Spleen (tissue), 11 donors: ENCODE data around the gene ORMDL2. TPM values are rescaled to one million over a fixed set of nuclear protein-coding genes. Genes with fewer than 3 reads are reported as not detected.
A peak's percentile ranks its signal among the peaks of the same experiment; 100 is the strongest.
"Not testable (repeated sequence)": the region's sequence is repeated elsewhere in the genome, so short reads cannot be mapped to it uniquely, and the experiment has no call there.

ENCODE experiments used
- DNase-seq: peaks from one replicate; pipeline ENCODE4 v3.0.0-alpha.2; 2020
- H3K27ac ChIP-seq, 8 donors: fragments of 200-600 bp; sonication (generic) in 7 of 8; 1 replicate in 4 of 8; 2 replicates in 4 of 8; pipeline versions ENCODE4 v1.5.0 to v1.8.0; 2016 to 2021; ENCODE audit warnings: inconsistent platforms in 4 of 8, mild to moderate bottlenecking in 4 of 8, moderate library complexity in 1 of 8
- H3K27me3 ChIP-seq, 7 donors: fragments of 200-600 bp; sonication (generic) in 6 of 7; replicated peaks in 1 of 7; 1 replicate in 4 of 7; 2 replicates in 3 of 7; pipeline versions ENCODE4 v1.5.0 to v1.8.0; 2016 to 2021; ENCODE audit warnings: inconsistent platforms in 3 of 7, mild to moderate bottlenecking in 1 of 7
- H3K36me3 ChIP-seq, 6 donors: fragments of 200-600 bp; sonication (generic) in 5 of 6; 1 replicate in 4 of 6; 2 replicates in 2 of 6; pipeline versions ENCODE4 v1.5.0 to v1.8.0; 2016 to 2021; ENCODE audit warnings: inconsistent platforms in 2 of 6
- H3K4me1 ChIP-seq, 6 donors: fragments of 200-600 bp; sonication (generic) in 5 of 6; 1 replicate in 3 of 6; 2 replicates in 3 of 6; pipeline versions ENCODE4 v1.5.0 to v1.8.0; 2016 to 2021; ENCODE audit warnings: inconsistent platforms in 3 of 6
- H3K4me3 ChIP-seq, 8 donors: fragments of 200-600 bp; sonication (generic) in 7 of 8; 1 replicate in 4 of 8; 2 replicates in 4 of 8; pipeline versions ENCODE4 v1.5.0 to v1.8.0; 2016 to 2021; ENCODE audit warnings: inconsistent platforms in 4 of 8, mild to moderate bottlenecking in 4 of 8, moderate library complexity in 2 of 8
- H3K9me3 ChIP-seq, 8 donors: fragments of 200-600 bp; sonication (generic) in 7 of 8; 1 replicate in 4 of 8; 2 replicates in 4 of 8; pipeline versions ENCODE4 v1.5.0 to v1.8.0; 2016 to 2021; ENCODE audit warnings: inconsistent platforms in 4 of 8
- POLR2A ChIP-seq, 3 donors: fragments of 450-650 bp; IDR thresholded peaks; one replicate each; pipeline ENCODE4 v1.5.1; 2017; ENCODE audit warnings: antibody characterized with exemption in 3 of 3, mild to moderate bottlenecking in 1 of 3
- POLR2AphosphoS5 ChIP-seq, 3 donors: sonication (generic); formaldehyde crosslinking; IDR thresholded peaks; one replicate each; pipeline ENCODE4 v1.5.1; 2017; ENCODE audit warnings: antibody characterized with exemption in 3 of 3
- WGBS, 5 donors: extraction: QIAGEN DNeasy Blood & Tissue Kit in 3 of 5; methylation state at CpG; one replicate each; pipeline versions ENCODE4 v1.1.5 to v1.1.7; 2013 to 2018; 5-methylcytosine and 5-hydroxymethylcytosine counted together
- intact Hi-C: fragments of 100-400 bp; cut with DNase I; formaldehyde crosslinking; loops from one replicate; pipeline ENCODE4 v1.15.0; 2023; ENCODE audit warnings: low total_unique reads
- polyA plus RNA-seq, 3 donors: library from polyadenylated mRNA; stranded (reverse); fragments of 200-250 nt; gene quantifications; one replicate each; pipeline ENCODE4 v1.2.1, GENCODE V29; 2013
- total RNA-seq, 7 donors: library from RNA; depleted of rRNA in 3 of 7; stranded (reverse); fragments of >200 nt in 3 of 7; fragmentation: NEBNext Ultra II Directional in 4 of 7; extraction: Animal tissue kit (Norgen Biotek cat#: 25700) in 4 of 7; gene quantifications; one replicate each; pipeline versions ENCODE4 v1.1.0 to v1.2.1, GENCODE V29; 2016 to 2021
- TF ChIP-seq, protein P1 (sequence below), 11 experiments: fragments of 200-600 bp in 7 of 11; fragments of 450-650 bp in 4 of 11; sonication (generic) in 4 of 11; IDR thresholded peaks in 8 of 11; conservative IDR thresholded peaks in 3 of 11; 1 replicate in 7 of 11; 2 replicates in 4 of 11; pipeline versions ENCODE4 v1.4.0 to v1.8.0; 2016 to 2021; ENCODE audit warnings: antibody characterized with exemption in 11 of 11, inconsistent platforms in 4 of 11, mild to moderate bottlenecking in 1 of 11
- donor health status: healthy with polysubstance abuse.
- donor health status: DM: no; HTN: no; CAD: no; lungs with moderate emphysema.
- donor health status: DM: no; HTN: no; CAD: no.
- donor health status: Bipolar disorder and iron deficiency.
- donor health status: healthy.
- donor health status: DM: no; HTN: no; CAD: no.
- donor health status: DM: yes; HTN: yes; CAD: no.

ORMDL2 gene
- total and polyA plus RNA-seq, 10 donors: 18.8 to 34.6 (median 28.0) TPM

DNA sequence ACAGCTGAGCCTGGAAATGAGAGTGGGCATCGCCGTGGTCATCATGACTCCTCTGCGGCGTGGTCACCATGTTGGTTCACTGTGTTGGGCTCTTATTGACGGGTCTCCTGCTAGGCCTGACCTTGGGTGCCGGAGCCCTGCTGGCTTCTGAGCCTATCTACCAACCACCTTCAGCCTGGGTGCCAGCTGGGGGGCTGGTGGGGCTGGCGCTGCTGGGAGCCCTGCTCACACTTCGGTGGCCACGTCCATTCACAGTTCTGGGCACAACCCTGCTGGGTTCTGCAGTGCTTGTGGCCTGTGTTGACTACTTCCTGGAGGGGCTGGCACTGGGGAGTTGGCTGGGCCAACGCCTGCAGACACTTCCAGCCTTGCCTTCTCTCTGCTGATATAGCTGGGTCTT lies 15.2 kb downstream of the ORMDL2 start:
- Histone ChIP-seq H3K27me3 (no peaks in the 10 kb centered on the region), H3K4me1 (peaks cover 6 to 42% (median 32%) of the 10 kb centered on the region in 6 donors), H3K9me3 (no peaks in the 10 kb centered on the region), H3K36me3 (peaks cover 0 to 47% (median 0%) of the 10 kb centered on the region in 6 donors), H3K27ac (peak overlapping the region in 1 of 8 donors; percentile 33), H3K4me3 (no peak overlapping the region)
- peak; percentile 78 for DNase-seq
- TF ChIP-seq POLR2AphosphoS5 (IDR thresholded peaks at IDR 0.05) (peak in 2 of 3 donors; percentile 29 to 50), POLR2A (IDR thresholded peaks at IDR 0.05) (no peak)
- TF ChIP-seq, protein P1, sequence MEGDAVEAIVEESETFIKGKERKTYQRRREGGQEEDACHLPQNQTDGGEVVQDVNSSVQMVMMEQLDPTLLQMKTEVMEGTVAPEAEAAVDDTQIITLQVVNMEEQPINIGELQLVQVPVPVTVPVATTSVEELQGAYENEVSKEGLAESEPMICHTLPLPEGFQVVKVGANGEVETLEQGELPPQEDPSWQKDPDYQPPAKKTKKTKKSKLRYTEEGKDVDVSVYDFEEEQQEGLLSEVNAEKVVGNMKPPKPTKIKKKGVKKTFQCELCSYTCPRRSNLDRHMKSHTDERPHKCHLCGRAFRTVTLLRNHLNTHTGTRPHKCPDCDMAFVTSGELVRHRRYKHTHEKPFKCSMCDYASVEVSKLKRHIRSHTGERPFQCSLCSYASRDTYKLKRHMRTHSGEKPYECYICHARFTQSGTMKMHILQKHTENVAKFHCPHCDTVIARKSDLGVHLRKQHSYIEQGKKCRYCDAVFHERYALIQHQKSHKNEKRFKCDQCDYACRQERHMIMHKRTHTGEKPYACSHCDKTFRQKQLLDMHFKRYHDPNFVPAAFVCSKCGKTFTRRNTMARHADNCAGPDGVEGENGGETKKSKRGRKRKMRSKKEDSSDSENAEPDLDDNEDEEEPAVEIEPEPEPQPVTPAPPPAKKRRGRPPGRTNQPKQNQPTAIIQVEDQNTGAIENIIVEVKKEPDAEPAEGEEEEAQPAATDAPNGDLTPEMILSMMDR (IDR thresholded peaks at IDR 0.05 in 8 of 11, conservative IDR thresholded peaks at IDR 0.05 in 3 of 11): no peak
- WGBS, 5 donors: 92 to 100% (median 95%) methylated on average over 3 to 10 of the region's 10 CpGs
- intact Hi-C loops: loop anchor here (5.0 kb wide), 1 partner anchor 94 kb away; the partner anchor contains the start of gene PYM1

DNA sequence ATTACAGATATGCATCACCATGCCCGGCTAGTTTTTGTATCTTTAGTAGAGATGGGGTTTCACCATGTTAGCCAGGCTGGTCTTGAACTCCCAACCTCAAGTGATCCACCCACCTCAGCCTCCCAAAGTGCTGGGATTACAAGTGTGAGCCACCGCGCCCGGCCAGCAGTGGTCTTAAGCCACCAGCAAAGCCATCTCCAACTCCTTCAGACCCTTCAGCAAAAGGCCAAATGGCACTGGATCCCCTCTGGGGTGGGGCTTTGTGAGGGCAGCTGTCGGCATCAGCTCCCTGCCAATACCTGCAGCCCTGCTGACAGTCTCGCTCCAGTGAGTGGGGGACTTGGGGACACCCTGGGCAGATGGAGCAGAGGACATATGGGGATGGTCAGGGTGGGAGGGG lies 16.6 kb downstream of the ORMDL2 start:
- DNase-seq, H3K9me3 ChIP-seq, H3K27ac ChIP-seq, H3K4me3 ChIP-seq, H3K27me3 ChIP-seq: not testable (repeated sequence)
- Histone ChIP-seq H3K4me1 (peaks cover 0 to 34% (median 21%) of the 10 kb centered on the region in 6 donors), H3K36me3 (peaks cover 0 to 55% (median 0%) of the 10 kb centered on the region in 6 donors)
- intact Hi-C loops: loop anchor here (5.0 kb wide), 1 partner anchor 93 kb away; the partner anchor contains the start of gene PYM1
- WGBS, 5 donors: 75 to 95% (median 81%) methylated on average over 4 to 6 of the region's 6 CpGs
- peak in 2 of 3 donors; percentile 41 to 51 for TF ChIP-seq POLR2AphosphoS5 (IDR thresholded peaks at IDR 0.05)

DNA sequence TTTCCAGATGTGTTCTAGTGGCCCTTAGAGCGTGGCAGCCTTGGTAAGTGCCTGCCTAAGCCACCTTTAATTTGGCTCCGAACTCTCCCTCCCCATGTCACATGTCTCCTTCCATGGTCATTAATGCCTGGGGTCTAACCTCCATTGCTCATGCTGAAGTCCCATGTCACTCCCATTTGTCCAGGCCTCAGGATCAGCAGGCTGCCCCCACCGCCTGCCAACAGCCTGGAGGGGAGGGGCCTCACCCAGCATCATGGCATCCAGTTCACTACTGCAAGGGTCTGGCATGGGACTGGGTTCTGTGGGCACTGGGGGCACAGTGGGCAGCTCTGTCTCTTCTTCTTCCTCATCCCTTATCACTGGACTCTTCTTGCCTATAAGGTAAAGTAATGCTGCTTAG lies 20.5 kb downstream of the ORMDL2 start:
- Histone ChIP-seq H3K9me3 (no peaks in the 10 kb centered on the region), H3K4me3 (no peak overlapping the region), H3K4me1 (peaks cover 0 to 24% (median 0%) of the 10 kb centered on the region in 6 donors), H3K36me3 (peaks cover 0 to 55% (median 0%) of the 10 kb centered on the region in 6 donors), H3K27ac (no peak overlapping the region), H3K27me3 (no peaks in the 10 kb centered on the region)
- intact Hi-C loops: no loop called here
- 88 to 96% (median 90%) methylated on average over 3 of the region's 3 CpGs for WGBS, 5 donors
- TF ChIP-seq POLR2AphosphoS5 (IDR thresholded peaks at IDR 0.05): peak in 2 of 3 donors; percentile 13 to 53
- TF ChIP-seq POLR2A (IDR thresholded peaks at IDR 0.05): no peak
- TF ChIP-seq, protein P1 (IDR thresholded peaks at IDR 0.05 in 8 of 11, conservative IDR thresholded peaks at IDR 0.05 in 3 of 11): no peak
- no peak for DNase-seq

DNA sequence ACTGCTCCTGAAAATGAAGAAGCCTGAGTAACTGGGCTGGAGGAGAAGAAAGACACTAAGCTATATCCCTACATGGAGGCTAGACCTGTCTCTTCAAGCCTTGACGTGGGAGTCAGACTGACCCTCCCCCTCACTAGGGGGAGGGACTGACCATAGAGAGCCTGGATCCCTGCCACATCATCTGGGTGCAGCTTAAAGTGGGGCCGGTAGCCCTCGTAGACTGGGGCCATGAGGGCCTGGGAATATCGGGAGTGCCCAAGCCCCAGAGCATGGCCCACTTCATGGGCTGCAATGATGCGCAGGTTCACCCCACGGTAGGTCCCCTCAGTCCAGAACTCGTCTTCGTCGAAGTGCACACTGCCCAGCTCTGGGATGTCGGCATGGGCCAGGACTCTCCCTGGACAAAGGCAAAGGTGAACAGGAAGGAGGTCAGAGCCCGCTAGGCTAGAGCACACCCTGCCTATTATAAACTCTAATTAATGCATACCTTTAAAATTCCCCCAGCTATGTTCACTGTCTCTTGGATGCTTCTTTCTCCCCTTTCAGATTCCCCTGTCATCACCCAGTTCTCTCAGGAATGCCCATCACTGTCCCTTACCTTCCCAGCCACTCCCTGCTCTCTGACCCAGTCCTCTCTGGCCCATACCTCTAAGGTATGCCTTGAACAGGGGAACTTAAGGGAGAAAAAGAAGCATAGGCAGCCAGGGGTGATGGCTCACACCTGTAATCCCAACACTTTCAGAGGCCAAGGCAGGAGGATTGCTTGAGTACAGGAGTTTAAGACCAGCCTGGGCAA lies 21.7 kb downstream of the ORMDL2 start:
- WGBS, 5 donors: 80 to 91% (median 87%) methylated on average over 5 to 11 of the region's 11 CpGs
- intact Hi-C loops: no loop called here
- H3K4me3 ChIP-seq: no peak overlapping the region

More for the DNA sequence above, 21.7 kb downstream of the ORMDL2 start:
- H3K27ac ChIP-seq: no peak overlapping the region
- peaks cover 0 to 24% (median 0%) of the 10 kb centered on the region in 6 donors for H3K4me1 ChIP-seq
- H3K27me3 ChIP-seq: no peaks in the 10 kb centered on the region
- DNase-seq: no peak
- H3K36me3 ChIP-seq: peaks cover 0 to 52% (median 0%) of the 10 kb centered on the region in 6 donors
- H3K9me3 ChIP-seq: no peaks in the 10 kb centered on the region
- TF ChIP-seq, protein P1 (IDR thresholded peaks at IDR 0.05 in 8 of 11, conservative IDR thresholded peaks at IDR 0.05 in 3 of 11): no peak
- TF ChIP-seq POLR2AphosphoS5 (IDR thresholded peaks at IDR 0.05): peak in 2 of 3 donors; percentile 25 to 37
- no peak for TF ChIP-seq POLR2A (IDR thresholded peaks at IDR 0.05)
